Measurements from ENCODE around the gene CSMD2.

- TF ChIP-seq CTCF (IDR thresholded peaks at IDR 0.05) (no peak), POLR2A (IDR thresholded peaks at IDR 0.05) (no peak), EP300 (IDR thresholded peaks at IDR 0.05) (no peak), POLR2AphosphoS5 (IDR thresholded peaks at IDR 0.05) (no peak)
Measured at GRCh38 chr1:33930346-33931110, 234.5 kb downstream of the CSMD2 start.

Data from sigmoid colon (tissue), 4 donors.